Astrocyte (in vitro differentiated cells and primary cell): ENCODE measurements around the gene FAM53B.

Experiments
- EZH2 ChIP-seq: IDR thresholded peaks from 2 replicates; pipeline ENCODE4 v1.6.1; 2012; ENCODE audit warnings: mild to moderate bottlenecking, low read length, inconsistent platforms; ENCODE audit not compliant: insufficient read depth
- TF ChIP-seq, protein P1 (sequence below): IDR thresholded peaks from 2 replicates; pipeline ENCODE4 v1.5.1; 2011; ENCODE audit warnings: low read depth, mild to moderate bottlenecking, inconsistent platforms, low read length, moderate library complexity; ENCODE audit not compliant: insufficient read depth

DNA sequence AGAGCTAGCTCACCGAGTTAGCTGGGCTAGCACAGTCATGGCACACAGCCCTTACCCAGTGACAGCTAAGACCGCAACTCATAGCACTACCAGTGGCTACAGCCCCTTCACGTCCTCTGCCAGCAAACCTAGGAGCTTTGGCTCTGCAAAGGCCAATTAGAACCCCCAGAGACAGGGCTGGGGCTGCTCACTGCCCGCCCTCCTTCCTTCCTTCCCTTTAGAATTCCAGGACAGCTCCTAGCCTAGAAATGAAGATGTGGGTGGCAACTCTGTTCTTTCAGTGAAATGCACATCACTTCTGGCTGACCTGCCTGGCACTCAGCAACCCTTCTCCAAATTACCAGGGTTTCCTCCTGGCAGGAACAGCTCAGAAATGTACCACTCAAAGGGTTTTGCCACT lies 99.9 kb downstream of the FAM53B start:
- TF ChIP-seq, protein P1, sequence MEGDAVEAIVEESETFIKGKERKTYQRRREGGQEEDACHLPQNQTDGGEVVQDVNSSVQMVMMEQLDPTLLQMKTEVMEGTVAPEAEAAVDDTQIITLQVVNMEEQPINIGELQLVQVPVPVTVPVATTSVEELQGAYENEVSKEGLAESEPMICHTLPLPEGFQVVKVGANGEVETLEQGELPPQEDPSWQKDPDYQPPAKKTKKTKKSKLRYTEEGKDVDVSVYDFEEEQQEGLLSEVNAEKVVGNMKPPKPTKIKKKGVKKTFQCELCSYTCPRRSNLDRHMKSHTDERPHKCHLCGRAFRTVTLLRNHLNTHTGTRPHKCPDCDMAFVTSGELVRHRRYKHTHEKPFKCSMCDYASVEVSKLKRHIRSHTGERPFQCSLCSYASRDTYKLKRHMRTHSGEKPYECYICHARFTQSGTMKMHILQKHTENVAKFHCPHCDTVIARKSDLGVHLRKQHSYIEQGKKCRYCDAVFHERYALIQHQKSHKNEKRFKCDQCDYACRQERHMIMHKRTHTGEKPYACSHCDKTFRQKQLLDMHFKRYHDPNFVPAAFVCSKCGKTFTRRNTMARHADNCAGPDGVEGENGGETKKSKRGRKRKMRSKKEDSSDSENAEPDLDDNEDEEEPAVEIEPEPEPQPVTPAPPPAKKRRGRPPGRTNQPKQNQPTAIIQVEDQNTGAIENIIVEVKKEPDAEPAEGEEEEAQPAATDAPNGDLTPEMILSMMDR: no peak
- TF ChIP-seq EZH2: no peak
